Skeletal muscle cell (primary cell): ENCODE data around the gene MSH4.
"Not testable (repeated sequence)": the region's sequence is repeated elsewhere in the genome, so short reads cannot be mapped to it uniquely, and the experiment has no call there.

Source experiments
- DNase-seq: peaks from one replicate; pipeline ENCODE4 v3.0.0-alpha.2; 2010; ENCODE audit warnings: low read depth
- H3K4me3 ChIP-seq: 2 replicates; pipeline ENCODE4 v1.5.1; 2011; ENCODE audit warnings: low read depth, mild to moderate bottlenecking, control low read depth, low read length, moderate library complexity

Gene MSH4

DNA sequence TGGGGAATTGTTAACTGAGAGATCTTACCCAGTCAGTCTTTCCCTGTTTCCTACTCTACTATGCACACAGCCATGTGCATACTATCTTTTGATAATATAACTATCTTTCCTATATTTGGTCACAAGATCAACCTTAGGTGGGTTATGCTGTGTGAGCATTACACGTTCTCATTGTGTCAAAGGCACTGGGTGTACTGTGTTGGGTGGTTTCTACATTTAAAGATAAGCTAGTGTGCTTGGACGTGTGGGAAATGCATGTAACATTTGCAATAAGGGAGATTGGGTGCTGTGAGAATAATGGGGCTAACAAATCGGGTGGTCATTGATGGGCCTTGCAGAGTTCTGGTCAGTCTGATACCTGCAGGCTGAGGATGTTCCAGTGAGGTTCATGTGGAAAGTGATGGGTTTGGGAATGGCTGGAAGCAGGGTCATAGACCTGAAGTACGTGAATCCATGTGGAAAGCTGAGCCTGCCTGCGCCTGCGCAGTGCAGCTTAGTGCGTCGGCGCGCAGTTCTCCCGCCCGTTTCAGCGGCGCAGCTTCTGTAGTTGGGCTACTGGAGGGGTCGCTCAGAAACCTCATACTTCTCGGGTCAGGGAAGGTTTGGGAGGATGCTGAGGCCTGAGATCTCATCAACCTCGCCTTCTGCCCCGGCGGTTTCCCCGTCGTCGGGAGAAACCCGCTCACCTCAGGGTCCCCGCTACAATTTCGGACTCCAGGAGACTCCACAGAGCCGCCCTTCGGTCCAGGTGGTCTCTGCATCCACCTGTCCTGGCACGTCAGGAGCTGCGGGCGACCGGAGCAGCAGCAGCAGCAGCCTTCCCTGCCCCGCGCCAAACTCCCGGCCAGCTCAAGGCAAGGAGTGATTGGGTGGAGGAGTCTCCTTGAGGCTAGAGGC is at the start of gene MSH4:
Gene MSH4, plus strand, starts transcription at position 507 of the 897 bp plus-strand sequence. Its CDS starts 104 bp downstream, at position 611.
- DNase-seq, result no peak
- no peak within 1 kb of the TSS for H3K4me3 ChIP-seq

DNA sequence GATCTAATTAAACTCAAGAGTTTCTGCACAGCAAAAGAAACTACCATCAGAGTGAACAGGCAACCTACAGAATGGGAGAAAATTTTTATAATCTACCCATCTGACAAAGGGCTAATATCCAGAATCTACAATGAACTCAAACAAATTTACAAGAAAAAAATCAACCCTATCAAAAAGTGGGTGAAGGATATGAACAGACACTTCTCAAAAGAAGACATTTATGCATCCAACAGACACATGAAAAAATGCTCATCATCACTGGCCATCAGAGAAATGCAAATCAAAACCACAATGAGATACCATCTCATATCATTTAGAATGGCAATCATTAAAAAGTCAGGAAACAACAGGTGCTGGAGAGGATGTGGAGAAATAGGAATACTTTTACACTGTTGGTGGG is 39.5 kb upstream of the MSH4 start:
- H3K4me3 ChIP-seq, result not testable (repeated sequence)

DNA sequence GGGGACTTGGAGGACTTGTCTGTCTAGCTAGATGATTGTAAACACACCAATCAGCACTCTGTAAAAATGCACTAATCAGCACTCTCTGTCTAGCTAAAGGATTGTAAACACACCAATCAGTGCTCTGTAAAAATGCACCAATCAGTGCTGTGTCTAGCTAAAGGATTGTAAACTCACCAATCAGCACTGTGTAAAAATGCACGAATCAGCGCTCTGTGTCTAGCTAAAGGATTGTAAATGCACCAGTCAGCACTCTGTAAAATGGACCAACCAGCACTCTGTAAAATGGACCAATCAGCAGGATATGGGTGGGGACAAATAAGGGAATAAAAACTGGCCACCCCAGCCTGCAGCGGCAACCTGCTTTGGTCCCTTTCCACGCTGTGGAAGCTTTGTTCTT is 38.1 kb upstream of the MSH4 start:
- H3K4me3 ChIP-seq, DNase-seq: not testable (repeated sequence)

More for the DNA sequence above, 39.5 kb upstream of the MSH4 start:
- not testable (repeated sequence) for DNase-seq

DNA sequence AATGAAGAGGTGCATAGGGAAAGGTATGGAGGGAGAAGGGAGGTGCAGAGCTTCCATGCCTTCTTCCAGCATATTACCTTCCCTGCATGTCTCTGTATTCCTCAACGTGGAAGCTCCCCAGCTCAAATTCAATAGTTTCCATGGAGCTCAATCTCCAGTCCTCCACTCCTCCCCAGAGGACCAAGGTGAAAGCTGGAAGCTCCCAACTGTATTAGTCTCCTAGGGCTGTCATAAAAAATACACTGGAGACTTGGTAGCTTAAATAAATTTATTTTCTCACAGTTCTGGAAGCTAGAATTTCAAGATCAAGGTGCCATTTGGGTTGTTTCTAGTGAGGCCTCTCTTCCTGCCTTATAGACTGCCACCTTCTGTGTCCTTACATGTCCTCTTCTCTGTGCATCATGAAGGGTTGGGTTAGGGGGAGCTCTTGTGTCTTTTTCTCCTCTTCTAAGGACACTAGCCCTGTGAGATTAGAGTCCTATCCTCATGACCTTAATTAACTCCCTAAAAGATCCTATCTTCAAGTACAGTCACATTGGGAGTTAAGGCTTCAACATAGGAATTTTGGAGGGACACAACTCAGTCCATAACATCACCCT is 32.5 kb upstream of the MSH4 start:
- no peak overlapping the region for H3K4me3 ChIP-seq
- no peak for DNase-seq

DNA sequence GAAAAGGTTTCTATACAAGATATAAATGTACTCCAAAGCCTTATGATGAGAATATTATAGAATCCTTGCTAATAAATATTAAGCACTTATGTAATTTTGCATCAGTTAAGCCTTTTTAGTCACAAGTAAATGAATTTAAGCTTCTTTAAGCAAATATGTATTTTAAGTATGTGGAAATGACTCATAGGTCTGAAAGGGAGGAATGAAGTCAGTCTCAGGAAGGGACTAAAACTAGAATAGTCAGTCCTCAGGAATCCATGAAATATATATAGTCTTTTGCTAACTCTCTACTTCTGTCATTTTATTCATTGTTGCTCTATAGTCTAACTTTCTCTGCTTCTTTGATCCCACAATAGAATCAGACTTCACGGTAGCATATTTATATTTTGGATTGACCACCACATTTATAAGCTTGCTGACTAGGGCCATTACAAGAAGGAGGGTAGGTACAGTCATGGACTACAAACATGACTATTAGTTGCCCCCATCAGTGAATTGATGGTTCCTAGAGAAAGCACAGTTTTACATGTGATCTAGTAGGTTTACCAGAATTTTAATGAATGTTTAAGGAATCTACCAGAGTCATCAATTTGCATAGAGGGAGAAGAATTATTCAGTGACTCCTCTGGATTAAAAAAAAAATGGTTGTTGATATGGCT is 30.9 kb upstream of the MSH4 start:
- no peak overlapping the region for H3K4me3 ChIP-seq
- peak; percentile 45 for DNase-seq

DNA sequence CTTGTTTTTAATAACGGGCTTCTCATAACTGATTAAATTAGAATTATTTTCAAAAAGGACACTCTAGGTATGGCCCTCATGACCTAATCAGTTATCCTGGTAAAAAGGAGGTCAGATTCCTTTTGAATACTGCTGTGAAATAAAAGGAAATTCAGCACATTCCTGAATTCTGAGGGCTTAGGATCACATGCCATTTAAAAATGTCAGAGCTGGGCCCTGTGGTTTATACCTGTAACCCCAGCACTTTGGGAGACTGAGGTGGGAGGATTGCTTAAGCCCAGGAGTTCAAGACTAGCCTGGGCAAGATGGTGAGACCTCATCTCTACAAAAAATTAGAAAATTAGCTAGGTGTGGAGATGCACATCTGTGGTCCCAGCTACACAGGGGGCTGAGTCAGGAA is 28.7 kb upstream of the MSH4 start:
- no peak for DNase-seq
- no peak overlapping the region for H3K4me3 ChIP-seq

DNA sequence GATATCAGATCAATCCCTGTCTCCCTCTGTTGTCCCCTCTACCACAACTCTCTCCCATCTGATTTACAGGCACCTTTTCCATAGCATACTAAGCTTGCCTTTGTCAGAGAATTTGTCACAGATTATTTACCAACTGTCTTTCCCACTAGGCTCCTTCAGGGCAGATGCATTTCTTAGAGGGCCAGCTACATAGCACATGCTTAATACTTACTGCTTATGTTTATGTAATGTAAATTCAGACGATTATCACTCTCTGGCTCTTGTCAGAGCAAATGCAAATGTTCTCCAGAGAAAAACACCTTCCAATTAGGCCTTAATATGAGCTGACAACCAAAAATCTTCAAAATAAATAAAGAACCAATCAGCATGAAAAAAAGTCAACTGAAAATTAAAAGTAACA is 25.9 kb upstream of the MSH4 start:
- DNase-seq, result no peak
- H3K4me3 ChIP-seq, result no peak overlapping the region

DNA sequence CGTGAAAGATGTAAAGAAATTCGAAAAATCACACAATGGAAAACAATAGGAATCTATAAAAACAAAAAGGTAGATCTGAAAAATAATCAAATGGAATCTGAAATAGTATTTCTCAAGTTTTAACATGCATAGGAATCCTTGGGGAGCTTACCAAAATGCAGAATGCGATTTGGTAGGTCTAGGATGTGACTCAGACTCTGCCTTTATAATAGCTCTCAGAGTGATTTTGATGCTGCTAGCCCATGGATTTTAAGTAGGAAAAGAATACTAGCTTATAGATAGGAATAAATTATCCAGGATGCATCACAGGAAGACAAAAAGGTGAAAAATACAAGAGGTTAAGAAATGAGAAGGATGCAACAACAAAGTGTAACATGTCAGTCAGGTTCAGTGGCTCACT is 24.7 kb upstream of the MSH4 start:
- no peak for DNase-seq
- H3K4me3 ChIP-seq, result no peak overlapping the region

DNA sequence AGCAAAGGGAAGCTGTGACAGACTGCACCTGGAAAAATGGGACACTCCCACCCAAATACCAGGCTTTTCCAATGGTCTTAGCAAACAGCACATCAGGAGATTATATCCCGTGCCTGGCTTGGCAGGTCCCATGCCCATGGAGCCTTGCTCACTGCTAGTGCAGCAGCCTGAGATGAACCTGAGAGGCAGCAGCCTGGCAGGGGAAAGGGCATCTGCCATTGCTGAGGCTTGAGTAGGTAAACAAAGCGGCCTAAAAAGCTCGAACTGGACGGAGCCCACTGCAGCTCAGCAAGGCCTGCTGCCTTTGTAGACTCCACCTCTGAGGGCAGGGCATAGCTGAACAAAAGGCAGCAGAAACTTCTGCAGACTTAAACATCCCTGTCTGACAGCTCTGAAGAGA is 18.9 kb upstream of the MSH4 start:
- not testable (repeated sequence) for H3K4me3 ChIP-seq, DNase-seq

DNA sequence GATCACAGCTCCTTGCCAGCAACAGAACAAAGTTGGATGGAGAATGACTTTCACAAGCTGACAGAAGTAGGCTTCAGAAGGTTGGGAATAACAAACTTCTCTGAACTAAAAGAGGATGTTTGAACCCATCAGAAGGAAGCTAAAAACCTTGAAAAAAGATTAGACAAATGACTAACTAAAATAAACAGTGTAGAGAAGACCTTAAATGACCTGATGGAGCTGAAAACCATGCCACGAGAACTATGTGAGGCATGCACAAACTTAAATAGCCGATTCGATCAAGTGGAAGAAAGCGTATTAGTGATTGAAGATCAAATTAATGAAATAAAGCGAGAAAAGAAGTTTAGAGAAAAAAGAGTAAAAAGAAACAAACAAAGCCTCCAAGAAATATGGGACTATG is 18.0 kb upstream of the MSH4 start:
- DNase-seq, H3K4me3 ChIP-seq: not testable (repeated sequence)

DNA sequence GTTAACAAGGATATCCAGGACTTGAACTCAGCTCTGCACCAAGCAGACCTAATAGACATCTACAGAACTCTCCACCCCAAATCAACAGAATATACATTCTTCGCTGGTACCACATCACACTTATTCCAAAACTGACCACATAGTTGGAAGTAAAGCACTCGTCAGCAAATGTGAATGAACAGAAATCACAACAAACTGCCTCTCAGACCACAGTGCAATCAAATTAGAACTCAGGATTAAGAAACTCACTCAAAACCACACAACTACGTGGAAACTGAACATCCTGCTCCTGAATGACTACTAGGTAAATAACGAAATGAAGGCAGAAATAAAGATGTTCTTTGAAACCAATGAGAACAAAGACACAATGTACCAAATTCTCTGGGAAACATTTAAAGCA is 16.5 kb upstream of the MSH4 start:
- DNase-seq, result not testable (repeated sequence)

DNA sequence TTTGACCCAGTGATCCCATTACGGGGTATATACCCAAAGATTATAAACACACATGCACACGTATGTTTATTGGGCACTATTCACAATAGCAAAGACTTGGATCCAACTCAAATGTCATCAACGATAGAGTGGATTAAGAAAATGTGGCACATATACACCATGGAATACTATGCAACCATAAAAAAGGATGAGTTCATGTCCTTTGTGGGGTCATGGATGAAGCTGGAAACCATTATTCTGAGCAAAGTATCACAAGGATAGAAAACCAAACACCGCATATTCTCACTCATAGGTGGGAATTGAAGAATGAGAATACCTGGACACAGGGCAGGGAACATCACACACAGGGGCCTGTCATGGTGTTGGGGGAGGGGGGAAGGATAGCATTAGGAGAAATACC is 12.8 kb upstream of the MSH4 start:
- H3K4me3 ChIP-seq, result not testable (repeated sequence)

More for the DNA sequence above, 16.5 kb upstream of the MSH4 start:
- not testable (repeated sequence) for H3K4me3 ChIP-seq

DNA sequence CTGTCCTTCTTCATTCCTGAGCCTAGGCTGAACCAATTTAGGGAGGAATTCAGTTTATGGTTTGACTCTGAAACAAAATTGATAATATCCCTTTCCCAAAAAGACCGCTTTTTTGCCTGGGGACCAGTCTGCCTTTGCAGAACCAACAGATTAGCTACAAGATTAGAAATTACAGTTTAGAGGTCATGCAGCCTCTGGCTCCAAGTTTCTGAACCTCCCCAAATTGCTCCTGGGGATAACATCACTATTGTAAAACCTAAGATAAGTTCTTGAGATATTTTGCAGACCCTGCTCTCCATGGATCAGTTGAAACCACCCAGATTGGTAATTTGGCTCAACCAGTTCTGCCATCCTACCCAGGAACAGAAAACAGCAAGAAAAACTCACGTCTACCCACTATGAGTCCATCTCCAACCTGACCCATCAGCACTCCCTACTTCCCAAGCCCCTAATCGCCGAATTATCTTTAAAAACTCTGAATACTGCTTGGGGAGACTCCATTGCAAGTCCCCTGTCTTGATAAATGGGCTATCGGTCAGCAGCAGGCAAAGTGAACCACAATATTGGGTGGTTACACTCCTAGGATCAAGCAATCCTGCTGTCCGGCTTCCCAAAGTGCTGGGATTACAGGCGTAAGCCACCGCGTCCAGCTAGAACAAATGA is 11.2 kb upstream of the MSH4 start:
- peak overlapping the region; percentile 94 for H3K4me3 ChIP-seq
- no peak for DNase-seq

More for the DNA sequence above, 12.8 kb upstream of the MSH4 start:
- DNase-seq, result not testable (repeated sequence)

DNA sequence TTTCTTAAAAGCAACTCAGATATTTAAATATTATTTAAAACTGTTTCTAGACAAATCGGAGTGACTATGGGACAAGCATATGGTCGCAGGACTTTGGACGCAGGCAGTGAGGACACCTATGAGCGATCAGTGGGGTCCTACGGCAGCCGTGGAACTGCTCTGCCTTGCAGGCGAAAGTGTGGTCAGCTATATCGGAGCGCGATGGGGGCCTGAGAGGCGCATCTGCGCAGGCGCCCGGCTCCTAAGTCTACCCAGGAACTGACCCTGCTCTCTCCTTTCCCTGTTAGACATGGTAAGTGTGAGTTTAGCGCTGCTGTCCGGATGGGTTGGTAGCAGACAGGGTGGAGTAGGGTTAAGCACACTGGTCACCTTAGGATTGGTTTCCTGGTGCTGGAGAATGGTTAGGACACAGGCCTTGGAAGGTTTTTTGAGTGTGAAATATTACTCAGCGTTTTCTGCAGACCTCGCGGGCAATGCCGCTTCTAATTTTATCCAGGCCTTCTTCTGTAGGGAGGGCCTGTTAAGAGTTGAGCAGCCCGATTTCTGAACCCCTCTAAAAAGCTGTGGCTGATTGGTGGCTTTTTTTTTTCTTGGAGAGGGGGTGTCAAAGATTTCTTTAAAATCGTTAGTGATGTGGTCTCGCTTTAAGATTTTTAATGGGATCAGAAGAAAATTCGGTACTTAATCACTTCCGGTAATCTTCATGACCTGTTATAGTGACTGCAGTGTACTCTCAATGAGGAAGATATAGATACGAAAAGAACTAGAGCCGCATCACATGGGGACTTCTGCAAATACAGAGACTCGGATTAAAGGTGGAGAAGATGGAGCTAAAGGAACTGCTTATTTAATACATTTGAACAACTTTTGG is 10.5 kb upstream of the MSH4 start, which contains the start of gene RABGGTB:
Gene RABGGTB, plus strand, starts transcription at position 274 of the 871 bp plus-strand sequence. Its CDS starts 16 bp downstream, at position 290.
- peak within 1 kb of the TSS; percentile 94 for H3K4me3 ChIP-seq
- DNase-seq, result peak; percentile 87

DNA sequence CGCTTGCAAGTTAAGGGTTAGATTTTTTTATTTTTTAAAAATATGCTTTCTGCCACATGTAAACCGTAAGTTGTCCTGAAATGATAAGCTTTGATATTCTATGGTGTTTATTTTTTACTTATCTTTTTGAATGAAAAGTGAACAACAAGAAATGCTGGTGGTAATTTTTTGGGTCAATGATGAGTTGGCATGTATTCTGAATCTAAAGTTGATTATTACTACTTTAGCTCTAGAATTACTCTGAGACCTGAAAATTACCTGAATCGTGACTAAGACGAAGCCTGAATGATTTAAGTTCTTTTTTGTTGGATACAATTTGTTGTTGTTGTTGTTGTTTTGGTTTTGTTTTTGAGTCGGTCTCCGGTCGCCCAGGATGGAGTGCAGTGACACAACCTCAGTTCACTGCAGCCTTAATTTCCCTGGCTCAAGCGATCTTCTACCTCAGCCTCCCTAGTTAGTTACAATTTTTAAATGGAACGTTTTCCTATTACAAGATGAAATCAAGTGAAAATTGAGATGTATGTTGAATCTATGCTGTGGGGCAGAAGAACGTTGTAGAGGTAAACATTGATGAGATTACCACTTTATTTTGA is 9.7 kb upstream of the MSH4 start:
- peak overlapping the region; percentile 94 for H3K4me3 ChIP-seq
- no peak for DNase-seq

DNA sequence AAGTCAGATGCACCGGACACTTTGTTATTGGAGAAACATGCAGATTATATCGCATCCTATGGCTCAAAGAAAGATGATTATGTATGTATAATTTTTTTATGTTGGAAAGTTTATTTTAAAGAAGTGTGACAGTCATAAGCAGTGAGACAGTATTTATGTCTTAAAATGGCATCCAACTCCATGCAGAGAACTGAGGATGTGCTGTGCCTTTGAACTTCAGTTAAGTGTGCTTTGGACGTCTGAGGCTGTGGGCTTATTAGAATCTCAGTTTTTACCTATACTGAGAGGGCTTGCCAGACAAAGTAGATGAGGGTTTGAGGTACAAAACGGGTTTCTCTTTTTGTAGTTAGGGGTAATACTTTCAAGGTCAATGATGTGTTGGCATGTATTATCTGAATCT is 9.2 kb upstream of the MSH4 start:
- peak overlapping the region; percentile 94 for H3K4me3 ChIP-seq
- no peak for DNase-seq

DNA sequence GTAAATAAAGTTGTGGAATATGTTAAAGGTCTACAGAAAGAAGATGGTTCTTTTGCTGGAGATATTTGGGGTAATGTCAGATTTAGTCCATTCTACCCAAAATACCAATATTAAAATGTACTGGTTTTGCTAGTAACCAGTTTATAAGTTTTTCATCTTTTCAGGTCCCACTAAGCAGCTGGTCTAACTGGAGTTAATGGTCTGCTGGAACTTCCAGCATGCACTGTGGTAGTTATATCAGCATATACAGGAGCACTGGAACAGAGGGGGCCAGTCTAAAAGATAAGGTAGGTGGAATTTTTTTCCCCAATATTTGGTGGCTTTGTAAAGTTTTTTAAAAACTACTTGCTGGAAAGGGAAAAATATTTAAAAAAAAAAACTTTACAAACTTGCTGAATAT is 6.7 kb upstream of the MSH4 start:
- no peak overlapping the region for H3K4me3 ChIP-seq
- no peak for DNase-seq

DNA sequence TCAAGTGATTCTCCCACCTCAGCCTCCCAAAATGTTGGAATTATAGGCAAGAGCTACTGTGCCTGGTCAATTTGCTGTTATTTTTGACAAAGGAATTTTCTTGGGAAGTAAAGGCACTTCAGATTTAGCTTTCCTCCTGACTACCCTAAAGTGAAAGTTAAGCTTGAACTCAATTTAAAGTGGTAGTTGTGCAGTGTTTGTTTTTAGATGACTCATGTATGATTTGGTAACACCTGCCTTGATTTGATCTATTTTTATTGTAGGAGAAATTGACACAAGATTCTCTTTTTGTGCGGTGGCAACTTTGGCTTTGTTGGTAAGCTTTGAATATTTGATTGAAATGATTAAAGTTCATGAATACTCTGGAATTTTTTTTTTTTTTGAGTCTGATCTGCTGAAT is 5.7 kb upstream of the MSH4 start:
- no peak for DNase-seq

More for the DNA sequence above, 5.7 kb upstream of the MSH4 start:
- no peak overlapping the region for H3K4me3 ChIP-seq
